SJSA1 (cell line): ENCODE data around the gene PYCARD. TPM values are rescaled to one million over a fixed set of nuclear protein-coding genes. Genes with fewer than 3 reads are reported as not detected.
A peak's percentile ranks its signal among the peaks of the same experiment; 100 is the strongest.
"Not testable (repeated sequence)": the region's sequence is repeated elsewhere in the genome, so short reads cannot be mapped to it uniquely, and the experiment has no call there.

ENCODE experiments used
- DNase-seq, 2 experiments: peaks; one replicate each; pipeline ENCODE4 v3.0.0-alpha.2; 2015 to 2020; ENCODE audit warnings: low spot score in 2 of 2, low read depth in 1 of 2
- H3K27ac ChIP-seq: fragments of 250-450 bp; sonication (Bioruptor Pico); 2 replicates; pipeline ENCODE4 v1.5.1; 2020; ENCODE audit warnings: mild to moderate bottlenecking, moderate library complexity
- H3K27me3 ChIP-seq: fragments of 250-450 bp; sonication (Bioruptor Pico); replicated peaks from 2 replicates; pipeline ENCODE4 v1.5.1; 2020; ENCODE audit warnings: mild to moderate bottlenecking, moderate library complexity
- H3K36me3 ChIP-seq: fragments of 250-450 bp; sonication (Bioruptor Pico); 2 replicates; pipeline ENCODE4 v1.5.1; 2020; ENCODE audit warnings: mild to moderate bottlenecking
- H3K4me1 ChIP-seq: fragments of 250-450 bp; sonication (Bioruptor Pico); replicated peaks from 2 replicates; pipeline ENCODE4 v1.6.1; 2021; ENCODE audit warnings: mild to moderate bottlenecking
- H3K4me3 ChIP-seq: fragments of 250-450 bp; sonication (Bioruptor Pico); 2 replicates; pipeline ENCODE4 v1.5.1; 2020; ENCODE audit warnings: mild to moderate bottlenecking
- H3K9me3 ChIP-seq: fragments of 250-450 bp; sonication (Bioruptor Pico); replicated peaks from 2 replicates; pipeline ENCODE4 v1.5.1; 2020; ENCODE audit warnings: mild to moderate bottlenecking
- total RNA-seq: library from RNA; depleted of rRNA; stranded (reverse); fragments of >200 nt; shearing (Covaris generic); gene quantifications from 2 replicates; pipeline ENCODE4 v1.2.3, GENCODE V29; 2014; rRNA removed

PYCARD gene
- 15.4 and 21.6 TPM in 2 replicates for total RNA-seq

DNA sequence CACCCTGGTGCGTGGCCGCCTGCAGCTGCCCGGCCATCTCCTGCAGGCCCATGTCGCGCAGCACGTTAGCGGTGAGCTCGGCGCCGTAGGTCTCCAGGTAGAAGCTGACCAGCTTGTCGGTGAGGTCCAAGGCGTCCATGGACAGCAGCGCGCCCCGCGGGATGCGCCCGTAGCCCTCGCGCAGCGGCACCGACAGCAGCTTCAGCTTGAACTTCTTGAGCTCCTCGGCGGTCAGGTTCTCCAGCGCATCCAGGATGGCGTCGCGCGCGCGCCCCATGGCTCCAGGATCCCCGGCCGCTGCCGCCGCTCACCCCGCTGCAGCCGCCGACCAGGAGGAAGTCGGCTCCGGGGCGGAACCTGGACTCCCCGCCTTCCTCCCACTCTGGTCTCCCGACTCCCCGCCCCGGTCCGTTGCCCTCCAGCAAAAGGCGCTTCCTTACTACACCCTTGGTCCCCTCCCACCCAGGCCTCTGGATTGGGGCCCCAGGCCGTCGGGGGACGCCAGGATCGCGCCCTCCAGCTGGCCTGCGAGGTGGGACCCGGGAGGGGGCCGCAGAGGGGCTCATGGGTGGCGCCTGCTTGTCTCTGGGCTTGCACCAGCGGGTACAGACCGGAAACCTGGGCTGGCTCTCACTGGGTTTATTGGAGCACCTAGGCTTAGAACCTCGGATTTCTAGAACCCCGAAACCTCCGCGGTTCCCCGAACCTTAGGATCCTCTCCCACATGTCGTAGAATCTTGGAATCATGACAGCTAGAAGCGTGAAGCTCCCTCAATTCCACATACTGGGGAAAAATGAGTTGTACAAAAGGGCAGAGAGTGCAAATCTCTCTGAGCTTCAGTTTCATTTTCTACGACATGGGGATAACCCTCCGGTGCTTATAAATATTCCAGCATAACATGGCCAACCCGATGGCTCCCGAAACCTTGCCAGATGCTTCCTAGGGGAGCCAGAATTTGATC is at the start of gene PYCARD:
TSS of gene PYCARD (minus strand) at position 347 of the 962 bp plus-strand sequence. CDS start at position 277, 70 bp downstream.
- DNase-seq, result peak in 1 of 2 experiments; percentile 32
- H3K9me3 ChIP-seq, result no peaks in the 10 kb centered on the region; the same call in 1 of the 2 replicates
- peaks cover 16% of the 10 kb centered on the region for H3K4me1 ChIP-seq
- H3K27ac ChIP-seq, result no peak within 1 kb of the TSS
- H3K27me3 ChIP-seq, result peaks cover 21% of the 10 kb centered on the region
- peaks cover 22% of the 10 kb centered on the region for H3K36me3 ChIP-seq
- H3K4me3 ChIP-seq, result peak within 1 kb of the TSS; percentile 45

GRCh38 chr16:31251435-31251834 is 48.9 kb upstream of the PYCARD start:
- Histone ChIP-seq H3K4me1 (no peaks in the 10 kb centered on the region), H3K9me3 (no peaks in the 10 kb centered on the region), H3K27me3 (peaks cover 22% of the 10 kb centered on the region), H3K27ac (no peak overlapping the region), H3K4me3 (no peak overlapping the region), H3K36me3 (no peaks in the 10 kb centered on the region)
- no peak for DNase-seq

GRCh38 chr16:31250782-31251384 is 48.3 kb upstream of the PYCARD start:
- no peak overlapping the region for H3K27ac ChIP-seq
- no peaks in the 10 kb centered on the region for H3K4me1 ChIP-seq
- no peaks in the 10 kb centered on the region for H3K36me3 ChIP-seq
- H3K9me3 ChIP-seq, result no peaks in the 10 kb centered on the region
- no peak overlapping the region for H3K4me3 ChIP-seq
- no peak for DNase-seq
- H3K27me3 ChIP-seq, result peaks cover 28% of the 10 kb centered on the region

DNA sequence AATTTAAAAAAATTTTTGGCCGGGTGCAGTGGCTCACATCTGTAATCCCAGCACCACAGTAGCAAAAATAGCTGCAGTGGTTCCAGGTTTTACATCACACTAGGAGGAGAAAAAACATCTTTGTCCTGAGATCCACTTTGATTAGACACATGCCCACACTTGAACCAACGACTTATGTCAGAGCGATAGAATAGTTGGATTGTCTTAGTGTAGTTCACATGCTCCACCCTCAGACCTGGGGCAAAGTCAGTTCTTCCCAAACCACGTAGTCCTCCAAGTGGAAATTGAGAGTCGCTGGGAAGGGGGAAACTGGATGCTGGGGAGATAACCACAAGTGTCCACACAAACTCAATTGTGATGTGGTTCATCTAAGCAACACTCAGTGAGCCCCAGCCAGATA is 45.8 kb upstream of the PYCARD start:
- H3K27ac ChIP-seq, result no peak overlapping the region
- H3K4me3 ChIP-seq, result no peak overlapping the region
- no peak for DNase-seq
- H3K9me3 ChIP-seq, result no peaks in the 10 kb centered on the region
- no peaks in the 10 kb centered on the region for H3K36me3 ChIP-seq
- peaks cover 28% of the 10 kb centered on the region for H3K27me3 ChIP-seq
- H3K4me1 ChIP-seq, result no peaks in the 10 kb centered on the region

DNA sequence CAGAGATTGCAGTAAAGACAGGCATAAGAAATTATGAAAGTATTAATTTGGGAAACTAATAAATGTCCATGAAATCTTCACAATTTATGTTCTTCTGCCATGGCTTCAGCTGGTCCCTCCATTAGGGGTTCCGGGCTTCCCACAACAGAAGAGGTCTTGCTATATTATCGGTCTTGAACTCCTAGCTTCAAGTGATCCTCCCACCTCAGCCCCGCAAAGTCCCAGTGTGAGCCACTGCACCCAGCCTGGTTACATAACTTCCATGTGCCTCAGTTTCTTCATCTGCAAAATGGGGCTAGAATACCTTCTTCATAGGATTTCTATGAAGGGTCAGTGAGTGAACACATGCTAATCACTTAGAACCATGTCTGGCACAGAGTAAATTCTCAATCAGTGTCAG is 43.7 kb upstream of the PYCARD start:
- DNase-seq, result no peak
- H3K36me3 ChIP-seq, result no peaks in the 10 kb centered on the region
- H3K4me3 ChIP-seq, result no peak overlapping the region
- H3K4me1 ChIP-seq, result no peaks in the 10 kb centered on the region
- no peaks in the 10 kb centered on the region for H3K9me3 ChIP-seq
- H3K27me3 ChIP-seq, result peaks cover 39% of the 10 kb centered on the region
- H3K27ac ChIP-seq, result no peak overlapping the region

- H3K4me1 ChIP-seq, H3K27ac ChIP-seq, H3K4me3 ChIP-seq, DNase-seq, H3K36me3 ChIP-seq, H3K9me3 ChIP-seq: not testable (repeated sequence)
- H3K27me3 ChIP-seq, result peaks cover 39% of the 10 kb centered on the region
These were observed 43.0 kb upstream of the PYCARD start for GRCh38 chr16:31245598-31245997.

- H3K4me1 ChIP-seq, result no peaks in the 10 kb centered on the region
- DNase-seq, result no peak
- H3K27ac ChIP-seq, result no peak overlapping the region
- no peaks in the 10 kb centered on the region for H3K9me3 ChIP-seq
- no peaks in the 10 kb centered on the region for H3K36me3 ChIP-seq
- H3K27me3 ChIP-seq, result peaks cover 39% of the 10 kb centered on the region
- no peak overlapping the region for H3K4me3 ChIP-seq
These were observed 41.4 kb upstream of the PYCARD start for GRCh38 chr16:31243734-31244670.

GRCh38 chr16:31242206-31242605 is 39.6 kb upstream of the PYCARD start:
- no peak overlapping the region for H3K4me3 ChIP-seq
- H3K27ac ChIP-seq, result no peak overlapping the region
- no peak for DNase-seq
- H3K36me3 ChIP-seq, result no peaks in the 10 kb centered on the region
- H3K27me3 ChIP-seq, result peaks cover 29% of the 10 kb centered on the region
- no peaks in the 10 kb centered on the region for H3K9me3 ChIP-seq
- no peaks in the 10 kb centered on the region for H3K4me1 ChIP-seq

DNA sequence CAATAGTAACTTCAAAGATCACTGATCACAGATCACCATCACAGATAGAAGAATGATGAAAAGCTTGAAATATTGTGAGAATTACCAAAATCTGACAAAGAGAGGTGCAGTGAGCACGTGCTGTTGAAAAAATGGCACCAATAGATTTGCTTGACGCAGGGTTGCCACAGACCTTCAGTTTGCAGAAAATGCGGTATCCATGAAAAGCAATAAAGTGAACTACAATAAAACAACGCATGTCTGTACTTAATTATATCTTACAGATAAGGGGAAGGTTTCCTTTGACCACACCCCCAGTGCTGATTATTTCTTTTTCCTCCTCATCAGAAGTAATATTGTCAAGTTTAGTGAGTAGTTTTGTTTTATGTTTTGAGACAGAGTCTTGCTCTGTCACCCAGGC is 35.5 kb upstream of the PYCARD start:
- H3K27ac ChIP-seq, result no peak overlapping the region
- peaks cover 11% of the 10 kb centered on the region for H3K27me3 ChIP-seq
- no peaks in the 10 kb centered on the region for H3K36me3 ChIP-seq
- H3K9me3 ChIP-seq, result no peaks in the 10 kb centered on the region
- no peak for DNase-seq
- H3K4me3 ChIP-seq, result no peak overlapping the region
- no peaks in the 10 kb centered on the region for H3K4me1 ChIP-seq

DNA sequence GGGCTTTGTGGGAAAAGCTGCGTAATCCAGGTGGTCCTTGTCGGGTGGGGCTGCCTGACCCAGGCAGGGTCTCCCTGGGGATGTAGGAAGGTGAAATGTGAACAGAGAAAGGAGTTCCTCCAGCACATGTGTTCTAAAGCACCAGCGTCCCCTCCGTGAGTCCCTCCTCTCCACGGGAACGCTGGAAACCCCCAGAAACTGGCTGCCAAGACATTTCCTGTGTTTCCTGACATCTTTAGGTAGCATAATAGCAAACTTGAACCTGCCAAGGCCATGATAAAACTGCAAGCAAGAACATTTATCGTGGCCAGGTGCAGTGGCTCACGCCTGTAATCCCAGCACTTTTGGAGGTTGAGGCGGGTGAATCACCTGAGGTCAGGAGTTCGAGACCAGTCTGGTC is 26.9 kb upstream of the PYCARD start:
- Histone ChIP-seq H3K27ac (no peak overlapping the region), H3K9me3 (no peaks in the 10 kb centered on the region), H3K27me3 (no peaks in the 10 kb centered on the region), H3K4me3 (no peak overlapping the region), H3K36me3 (no peaks in the 10 kb centered on the region), H3K4me1 (no peaks in the 10 kb centered on the region)
- DNase-seq, result no peak

DNA sequence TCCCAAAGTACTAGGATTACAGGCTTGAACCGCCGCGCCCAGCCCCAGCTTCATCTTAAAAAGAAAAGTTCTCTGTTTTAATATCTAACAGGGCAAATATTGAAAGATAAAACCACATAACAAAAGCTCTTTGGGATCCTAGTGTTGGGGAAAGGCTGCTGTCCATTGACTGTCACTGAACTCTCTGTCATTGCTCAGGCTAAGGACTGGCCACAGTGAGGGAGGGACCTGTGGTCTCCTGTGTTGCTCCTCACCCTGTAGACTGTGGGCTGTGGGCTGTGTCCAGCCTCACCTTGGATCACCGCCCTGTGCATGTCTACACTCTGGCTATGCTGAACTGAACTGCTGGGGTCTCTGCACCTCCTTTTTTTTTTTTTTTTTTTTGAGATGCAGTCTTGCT is 25.6 kb upstream of the PYCARD start:
- Histone ChIP-seq H3K9me3 (no peaks in the 10 kb centered on the region), H3K4me1 (no peaks in the 10 kb centered on the region), H3K27me3 (no peaks in the 10 kb centered on the region), H3K4me3 (no peak overlapping the region), H3K27ac (no peak overlapping the region), H3K36me3 (no peaks in the 10 kb centered on the region)
- DNase-seq, result no peak

DNA sequence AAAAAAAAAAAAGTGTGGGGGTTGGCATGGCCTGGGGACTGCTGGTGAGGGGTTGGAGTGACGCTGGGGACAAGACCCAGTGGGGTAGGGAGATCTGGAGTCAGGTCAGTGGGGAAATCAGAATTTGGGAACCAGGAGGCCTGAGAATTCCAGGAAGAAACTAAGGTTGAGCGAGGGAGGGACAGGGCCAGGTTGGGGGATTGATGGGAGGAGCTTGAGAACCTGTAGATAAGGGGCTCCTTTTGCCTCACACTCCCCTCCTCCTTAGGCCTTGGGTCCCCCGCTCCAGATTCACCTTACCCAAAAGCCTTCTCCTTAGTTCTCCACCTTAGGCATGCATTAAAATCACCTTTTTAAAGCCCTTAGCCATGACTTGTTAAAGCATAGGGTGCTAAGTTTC is 22.6 kb upstream of the PYCARD start:
- H3K4me1 ChIP-seq, result no peaks in the 10 kb centered on the region
- H3K4me3 ChIP-seq, result no peak overlapping the region
- DNase-seq, result no peak
- H3K27ac ChIP-seq, result no peak overlapping the region
- H3K36me3 ChIP-seq, result no peaks in the 10 kb centered on the region
- H3K27me3 ChIP-seq, result peaks cover 6% of the 10 kb centered on the region; the same call in 1 of the 2 replicates
- H3K9me3 ChIP-seq, result no peaks in the 10 kb centered on the region

- no peaks in the 10 kb centered on the region for H3K9me3 ChIP-seq
- no peak overlapping the region for H3K27ac ChIP-seq
- no peak for DNase-seq
- H3K4me1 ChIP-seq, result no peaks in the 10 kb centered on the region
- no peaks in the 10 kb centered on the region for H3K36me3 ChIP-seq
- H3K27me3 ChIP-seq, result peaks cover 6% of the 10 kb centered on the region; the same call in 1 of the 2 replicates
- H3K4me3 ChIP-seq, result no peak overlapping the region
These were observed 21.8 kb upstream of the PYCARD start for GRCh38 chr16:31224092-31224955.
